K562 (cell line): Measurements from ENCODE around the gene RNF207. TPM values are rescaled to one million over a fixed set of nuclear protein-coding genes. Genes with fewer than 3 reads are reported as not detected.

ENCODE experiments used
- CC2D1A ChIP-seq: fragments of 450-650 bp; IDR thresholded peaks from 2 replicates; pipeline ENCODE4 v1.6.1; 2017; ENCODE audit warnings: mild to moderate bottlenecking
- MAX ChIP-seq: sonication (generic); formaldehyde crosslinking; IDR thresholded peaks from 2 replicates; pipeline ENCODE4 v1.9.0; 2022; ENCODE audit warnings: mild to moderate bottlenecking, missing genetic modification reagents
- RAD21 ChIP-seq, 2 experiments: fragments of 250-450 bp in 1 of 2; fragments of 450-650 bp in 1 of 2; sonication (Bioruptor Pico) in 1 of 2; formaldehyde crosslinking in 1 of 2; IDR thresholded peaks in 1 of 2; conservative IDR thresholded peaks in 1 of 2; 2 replicates each; pipeline versions ENCODE4 v1.4.0 to v1.8.0; 2020 to 2022; ENCODE audit warnings: mild to moderate bottlenecking in 2 of 2, moderate library complexity in 1 of 2
- TBP ChIP-seq: optimal IDR thresholded peaks from 2 replicates; pipeline ENCODE3; 2011; ENCODE audit warnings: low read depth, low read length, improper control_type of control experiment
- polyA plus RNA-seq, 8 experiments: library from polyadenylated mRNA; depleted of rRNA in 4 of 8; stranded (reverse) in 5 of 8; unstranded in 3 of 8; fragments of >200 nt; fragmentation: Nextera tagmentation in 2 of 8; fragmentation: Illumina TruSeq in 1 of 8; extraction: Ambion mirVana in 2 of 8; extraction: Trizol in 1 of 8; gene quantifications; 2 replicates each; pipeline versions ENCODE4 v1.2.1 to v1.2.3, GENCODE V29; 2011 to 2014; ENCODE audit warnings: inconsistent platforms in 1 of 8, missing spikeins in 1 of 8
- total RNA-seq, 7 experiments: library from RNA; depleted of rRNA in 6 of 7; stranded (reverse); fragments of >200 nt in 6 of 7; fragmentation: Illumina TruSeq in 2 of 7; extraction: Trizol in 2 of 7; gene quantifications; 2 replicates each; pipeline versions ENCODE4 v1.2.1 to v1.2.3, GENCODE V29; 2011 to 2021; ENCODE audit warnings: low replicate concordance in 1 of 7
- TF ChIP-seq, protein P1 (sequence below), 3 experiments: IDR thresholded peaks in 2 of 3; conservative IDR thresholded peaks in 1 of 3; 2 replicates each; pipeline ENCODE4 v1.5.1; 2011 to 2012; ENCODE audit warnings: low read length in 3 of 3, mild to moderate bottlenecking in 3 of 3, control low read depth in 2 of 3, improper control_type of control experiment in 1 of 3, inconsistent platforms in 1 of 3, low read depth in 1 of 3, mixed read lengths in 1 of 3, moderate library complexity in 1 of 3; ENCODE audit not compliant: insufficient read depth in 2 of 3
- TF ChIP-seq, protein P2 (sequence below): fragments of 250-450 bp; sonication (Bioruptor Pico); IDR thresholded peaks from 2 replicates; pipeline ENCODE4 v1.4.0; 2020

The RNF207 gene
- total and polyA plus RNA-seq, 9 of the 15 experiments (the other 6 are each of a cell fraction or from before 2014, with no cell fraction given): 2.7 to 30.6 (median 12.9) TPM

DNA sequence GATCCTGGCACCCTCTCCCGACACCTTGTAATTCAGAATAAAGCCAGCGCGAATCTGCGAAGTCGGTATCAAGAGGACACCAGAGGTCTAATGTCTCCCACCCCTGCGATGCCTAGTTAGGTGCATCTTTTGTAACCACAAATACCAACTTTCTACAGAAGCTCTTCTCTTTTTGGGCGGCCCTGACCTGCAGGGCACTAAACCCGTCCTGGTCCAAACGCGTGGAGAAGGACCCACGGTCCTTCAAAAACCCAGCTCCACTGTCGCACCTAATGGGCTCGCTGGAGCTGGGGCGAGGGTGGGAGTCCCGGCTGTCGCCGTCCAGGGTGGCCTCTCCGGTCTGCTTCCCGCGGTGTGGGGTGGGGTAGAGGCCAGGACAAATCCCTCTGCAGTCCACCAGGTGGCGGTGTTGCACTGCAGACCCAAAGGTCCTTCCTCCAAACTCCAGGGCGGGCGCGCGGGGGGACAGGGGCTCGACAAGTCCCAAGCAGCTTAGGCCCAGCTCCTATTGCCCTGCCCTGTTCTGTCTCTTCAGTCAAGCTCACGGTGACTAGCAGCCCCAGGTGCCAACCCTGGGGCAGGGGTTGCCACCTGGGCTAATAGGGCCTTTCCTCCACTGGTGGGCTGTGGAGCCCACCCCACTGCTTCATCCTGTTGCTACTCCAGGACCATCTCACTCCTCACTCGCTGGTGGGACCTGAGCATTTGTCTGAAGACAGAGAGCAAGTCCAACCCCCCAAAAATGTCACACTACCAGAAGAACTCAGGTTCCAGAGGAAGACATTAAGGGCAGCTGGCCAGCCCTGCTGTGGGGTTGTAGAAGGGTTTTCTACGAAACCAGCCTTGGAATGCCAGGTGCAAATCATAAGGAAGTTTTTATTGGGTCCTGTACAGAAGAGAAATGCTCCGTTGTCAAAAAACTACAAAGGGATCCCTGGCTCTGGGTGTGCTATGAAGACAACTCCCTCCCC is 40.9 kb downstream of the RNF207 start (continued):
- TF ChIP-seq, protein P1, sequence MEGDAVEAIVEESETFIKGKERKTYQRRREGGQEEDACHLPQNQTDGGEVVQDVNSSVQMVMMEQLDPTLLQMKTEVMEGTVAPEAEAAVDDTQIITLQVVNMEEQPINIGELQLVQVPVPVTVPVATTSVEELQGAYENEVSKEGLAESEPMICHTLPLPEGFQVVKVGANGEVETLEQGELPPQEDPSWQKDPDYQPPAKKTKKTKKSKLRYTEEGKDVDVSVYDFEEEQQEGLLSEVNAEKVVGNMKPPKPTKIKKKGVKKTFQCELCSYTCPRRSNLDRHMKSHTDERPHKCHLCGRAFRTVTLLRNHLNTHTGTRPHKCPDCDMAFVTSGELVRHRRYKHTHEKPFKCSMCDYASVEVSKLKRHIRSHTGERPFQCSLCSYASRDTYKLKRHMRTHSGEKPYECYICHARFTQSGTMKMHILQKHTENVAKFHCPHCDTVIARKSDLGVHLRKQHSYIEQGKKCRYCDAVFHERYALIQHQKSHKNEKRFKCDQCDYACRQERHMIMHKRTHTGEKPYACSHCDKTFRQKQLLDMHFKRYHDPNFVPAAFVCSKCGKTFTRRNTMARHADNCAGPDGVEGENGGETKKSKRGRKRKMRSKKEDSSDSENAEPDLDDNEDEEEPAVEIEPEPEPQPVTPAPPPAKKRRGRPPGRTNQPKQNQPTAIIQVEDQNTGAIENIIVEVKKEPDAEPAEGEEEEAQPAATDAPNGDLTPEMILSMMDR (IDR thresholded peaks at IDR 0.05 in 2 of 3, conservative IDR thresholded peaks at IDR 0.05 in 1 of 3; ENCODE audit: insufficient read depth in 2 of 3, low read depth in 1 of 3, low read length in 3 of 3): peak; percentile 93 to 97 (median 97)
- TF ChIP-seq RAD21 (CRISPR knock-in tag; conservative IDR thresholded peaks at IDR 0.05 in 1 of 2, IDR thresholded peaks at IDR 0.05 in 1 of 2) (peak; percentile 96 to 99), MAX (CRISPR knock-in tag) (0 out of 2 replicates have a peak, but pooled peaks have one; percentile 0), CC2D1A (peak; percentile 94), TBP (peak; percentile 36)
- TF ChIP-seq, protein P2, sequence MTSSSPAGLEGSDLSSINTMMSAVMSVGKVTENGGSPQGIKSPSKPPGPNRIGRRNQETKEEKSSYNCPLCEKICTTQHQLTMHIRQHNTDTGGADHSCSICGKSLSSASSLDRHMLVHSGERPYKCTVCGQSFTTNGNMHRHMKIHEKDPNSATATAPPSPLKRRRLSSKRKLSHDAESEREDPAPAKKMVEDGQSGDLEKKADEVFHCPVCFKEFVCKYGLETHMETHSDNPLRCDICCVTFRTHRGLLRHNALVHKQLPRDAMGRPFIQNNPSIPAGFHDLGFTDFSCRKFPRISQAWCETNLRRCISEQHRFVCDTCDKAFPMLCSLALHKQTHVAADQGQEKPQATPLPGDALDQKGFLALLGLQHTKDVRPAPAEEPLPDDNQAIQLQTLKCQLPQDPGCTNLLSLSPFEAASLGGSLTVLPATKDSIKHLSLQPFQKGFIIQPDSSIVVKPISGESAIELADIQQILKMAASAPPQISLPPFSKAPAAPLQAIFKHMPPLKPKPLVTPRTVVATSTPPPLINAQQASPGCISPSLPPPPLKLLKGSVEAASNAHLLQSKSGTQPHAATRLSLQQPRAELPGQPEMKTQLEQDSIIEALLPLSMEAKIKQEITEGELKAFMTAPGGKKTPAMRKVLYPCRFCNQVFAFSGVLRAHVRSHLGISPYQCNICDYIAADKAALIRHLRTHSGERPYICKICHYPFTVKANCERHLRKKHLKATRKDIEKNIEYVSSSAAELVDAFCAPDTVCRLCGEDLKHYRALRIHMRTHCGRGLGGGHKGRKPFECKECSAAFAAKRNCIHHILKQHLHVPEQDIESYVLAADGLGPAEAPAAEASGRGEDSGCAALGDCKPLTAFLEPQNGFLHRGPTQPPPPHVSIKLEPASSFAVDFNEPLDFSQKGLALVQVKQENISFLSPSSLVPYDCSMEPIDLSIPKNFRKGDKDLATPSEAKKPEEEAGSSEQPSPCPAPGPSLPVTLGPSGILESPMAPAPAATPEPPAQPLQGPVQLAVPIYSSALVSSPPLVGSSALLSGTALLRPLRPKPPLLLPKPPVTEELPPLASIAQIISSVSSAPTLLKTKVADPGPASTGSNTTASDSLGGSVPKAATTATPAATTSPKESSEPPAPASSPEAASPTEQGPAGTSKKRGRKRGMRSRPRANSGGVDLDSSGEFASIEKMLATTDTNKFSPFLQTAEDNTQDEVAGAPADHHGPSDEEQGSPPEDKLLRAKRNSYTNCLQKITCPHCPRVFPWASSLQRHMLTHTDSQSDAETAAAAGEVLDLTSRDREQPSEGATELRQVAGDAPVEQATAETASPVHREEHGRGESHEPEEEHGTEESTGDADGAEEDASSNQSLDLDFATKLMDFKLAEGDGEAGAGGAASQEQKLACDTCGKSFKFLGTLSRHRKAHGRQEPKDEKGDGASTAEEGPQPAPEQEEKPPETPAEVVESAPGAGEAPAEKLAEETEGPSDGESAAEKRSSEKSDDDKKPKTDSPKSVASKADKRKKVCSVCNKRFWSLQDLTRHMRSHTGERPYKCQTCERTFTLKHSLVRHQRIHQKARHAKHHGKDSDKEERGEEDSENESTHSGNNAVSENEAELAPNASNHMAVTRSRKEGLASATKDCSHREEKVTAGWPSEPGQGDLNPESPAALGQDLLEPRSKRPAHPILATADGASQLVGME (CRISPR knock-in tag): 0 out of 2 replicates have a peak, but pooled peaks have one; percentile 35
